ENCODE measurements around the gene NUDT8.

DNA sequence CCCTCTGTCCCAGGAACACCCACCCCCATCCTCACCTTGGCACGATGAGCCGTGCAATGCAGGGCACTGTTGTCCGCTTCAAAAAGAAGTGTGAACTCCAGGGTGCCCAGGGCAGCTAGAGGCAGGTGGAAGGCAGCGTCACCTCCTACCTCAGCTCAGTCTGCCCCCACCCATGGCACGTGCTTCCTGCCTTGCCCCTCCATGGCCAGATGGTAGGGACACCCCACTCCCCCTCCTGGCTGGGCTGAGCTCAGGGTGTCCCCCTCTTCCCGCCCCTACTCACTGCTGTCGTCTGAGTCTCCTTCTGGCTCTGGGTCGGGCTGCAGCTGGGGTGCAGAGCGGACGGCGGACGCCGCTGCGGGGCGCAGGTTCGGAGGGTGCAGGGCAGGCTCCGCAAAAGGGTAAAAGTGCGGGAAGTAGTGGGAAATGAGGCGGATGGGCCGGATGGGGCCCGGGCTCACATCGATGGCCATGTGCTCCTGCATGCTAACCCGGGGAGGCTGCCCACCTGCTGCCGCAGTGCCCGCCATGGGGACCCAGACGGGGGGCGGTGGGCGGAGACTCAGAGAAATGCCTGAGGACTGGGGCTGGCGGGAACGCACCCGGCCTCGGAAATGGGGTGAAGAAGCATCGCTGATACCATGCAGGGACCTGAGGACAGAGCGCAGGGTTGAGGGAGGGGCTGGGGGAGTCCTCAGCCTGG is 13.9 kb downstream of the NUDT8 start:
- no peak for TF ChIP-seq POLR2A (IDR thresholded peaks at IDR 0.05)
- TF ChIP-seq, protein P1, sequence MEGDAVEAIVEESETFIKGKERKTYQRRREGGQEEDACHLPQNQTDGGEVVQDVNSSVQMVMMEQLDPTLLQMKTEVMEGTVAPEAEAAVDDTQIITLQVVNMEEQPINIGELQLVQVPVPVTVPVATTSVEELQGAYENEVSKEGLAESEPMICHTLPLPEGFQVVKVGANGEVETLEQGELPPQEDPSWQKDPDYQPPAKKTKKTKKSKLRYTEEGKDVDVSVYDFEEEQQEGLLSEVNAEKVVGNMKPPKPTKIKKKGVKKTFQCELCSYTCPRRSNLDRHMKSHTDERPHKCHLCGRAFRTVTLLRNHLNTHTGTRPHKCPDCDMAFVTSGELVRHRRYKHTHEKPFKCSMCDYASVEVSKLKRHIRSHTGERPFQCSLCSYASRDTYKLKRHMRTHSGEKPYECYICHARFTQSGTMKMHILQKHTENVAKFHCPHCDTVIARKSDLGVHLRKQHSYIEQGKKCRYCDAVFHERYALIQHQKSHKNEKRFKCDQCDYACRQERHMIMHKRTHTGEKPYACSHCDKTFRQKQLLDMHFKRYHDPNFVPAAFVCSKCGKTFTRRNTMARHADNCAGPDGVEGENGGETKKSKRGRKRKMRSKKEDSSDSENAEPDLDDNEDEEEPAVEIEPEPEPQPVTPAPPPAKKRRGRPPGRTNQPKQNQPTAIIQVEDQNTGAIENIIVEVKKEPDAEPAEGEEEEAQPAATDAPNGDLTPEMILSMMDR (IDR thresholded peaks at IDR 0.05) = no peak
